ENCODE results near the gene SORBS2. TPM values are rescaled to one million over a fixed set of nuclear protein-coding genes. Genes with fewer than 3 reads are reported as not detected.

SORBS2 gene
- total RNA-seq, 4 donors from 2014 or later: 290 to 437 (median 377) TPM

- H3K4me1 ChIP-seq: no peaks in the 10 kb centered on the region
- H3K9me3 ChIP-seq: no peaks in the 10 kb centered on the region
- no peaks in the 10 kb centered on the region for H3K27me3 ChIP-seq
- TF ChIP-seq CTCF (IDR thresholded peaks at IDR 0.05): no peak
- no peak for TF ChIP-seq POLR2A (IDR thresholded peaks at IDR 0.05)
- H3K27ac ChIP-seq: peak overlapping the region in 1 of 3 donors; percentile 28
- H3K36me3 ChIP-seq: no peaks in the 10 kb centered on the region
- intact Hi-C loops (cut with DNase I): no loop called here
- no peak for DNase-seq
- 90% methylated on average over 9 of the region's 9 CpGs for WGBS, 2 donors
- no peak overlapping the region for H3K4me3 ChIP-seq (replicated peaks in 1 of 3)
Observed at GRCh38 chr4:185576314-185576961, 235.6 kb downstream of the SORBS2 start.

- no peak overlapping the region for H3K4me3 ChIP-seq (replicated peaks in 1 of 3)
- no peaks in the 10 kb centered on the region for H3K9me3 ChIP-seq
- intact Hi-C loops (cut with DNase I): no loop called here
- H3K36me3 ChIP-seq: no peaks in the 10 kb centered on the region
- no peak overlapping the region for H3K27ac ChIP-seq
- DNase-seq: no peak
- WGBS, 2 donors: 58 to 73% methylated on average over 9 to 10 of the region's 10 CpGs
- TF ChIP-seq POLR2A (IDR thresholded peaks at IDR 0.05) (no peak), CTCF (IDR thresholded peaks at IDR 0.05) (no peak)
- H3K27me3 ChIP-seq: no peaks in the 10 kb centered on the region
- no peaks in the 10 kb centered on the region for H3K4me1 ChIP-seq
Observed at GRCh38 chr4:185573651-185574199, 238.3 kb downstream of the SORBS2 start.

- WGBS, 2 donors: 95 to 97% methylated on average over 3 of the region's 3 CpGs
Observed at GRCh38 chr4:185570727-185571126, 241.3 kb downstream of the SORBS2 start.

GRCh38 chr4:185567381-185568376 is 244.3 kb downstream of the SORBS2 start:
- Histone ChIP-seq H3K27ac (peak overlapping the region; percentile 17 to 57 (median 29)), H3K36me3 (no peaks in the 10 kb centered on the region), H3K9me3 (no peaks in the 10 kb centered on the region), H3K4me3 (replicated peaks in 1 of 3) (no peak overlapping the region), H3K4me1 (peaks cover 5 to 9% of the 10 kb centered on the region in 2 donors), H3K27me3 (no peaks in the 10 kb centered on the region)
- no peak for TF ChIP-seq CTCF (IDR thresholded peaks at IDR 0.05)
- no peak for TF ChIP-seq POLR2A (IDR thresholded peaks at IDR 0.05)
- intact Hi-C loops (cut with DNase I): no loop called here
- WGBS, 2 donors: 78 to 80% methylated on average over 21 of the region's 21 CpGs
- peak in 1 of 2 donors; percentile 13 for DNase-seq

More at GRCh38 chr4:185570727-185571126, 241.3 kb downstream of the SORBS2 start:
- intact Hi-C loops (cut with DNase I): no loop called here
- no peak overlapping the region for H3K27ac ChIP-seq
- no peak for DNase-seq
- H3K4me1 ChIP-seq: peaks cover 5 to 9% of the 10 kb centered on the region in 2 donors
- no peaks in the 10 kb centered on the region for H3K27me3 ChIP-seq
- TF ChIP-seq CTCF (IDR thresholded peaks at IDR 0.05): no peak
- no peak for TF ChIP-seq POLR2A (IDR thresholded peaks at IDR 0.05)
- no peaks in the 10 kb centered on the region for H3K36me3 ChIP-seq
- H3K9me3 ChIP-seq: no peaks in the 10 kb centered on the region
- no peak overlapping the region for H3K4me3 ChIP-seq (replicated peaks in 1 of 3)

All from thyroid gland (tissue), 4 donors.